ENCODE measurements around the gene NANOS2. TPM values are rescaled to one million over a fixed set of nuclear protein-coding genes. Genes with fewer than 3 reads are reported as not detected.
A peak's percentile ranks its signal among the peaks of the same experiment; 100 is the strongest.
"Not testable (repeated sequence)": the region's sequence is repeated elsewhere in the genome, so short reads cannot be mapped to it uniquely, and the experiment has no call there.

The NANOS2 gene
- total and polyA plus RNA-seq, 2 donors: 0.07 TPM; not detected in 1

GRCh38 chr19:45873219-45873772 lies 41.3 kb downstream of the NANOS2 start:
- Histone ChIP-seq H3K4me1 (ENCODE audit: control insufficient read depth in 2 of 2, insufficient read depth in 2 of 2, low read length in 2 of 2) (peaks cover 6 to 18% of the 10 kb centered on the region in 2 donors), H3K27ac (ENCODE audit: low read depth in 1 of 2, low read length in 1 of 2) (no peak overlapping the region), H3K27me3 (ENCODE audit: control insufficient read depth in 2 of 2, insufficient read depth in 1 of 2, low read length in 1 of 2) (peaks cover 4 to 47% of the 10 kb centered on the region in 2 donors), H3K4me3 (ENCODE audit: low read length in 2 of 2) (no peak overlapping the region), H3K36me3 (ENCODE audit: control insufficient read depth in 2 of 2, insufficient read depth in 2 of 2, low read length in 1 of 2) (no peaks in the 10 kb centered on the region), H3K9me3 (ENCODE audit: control insufficient read depth in 2 of 2, insufficient read depth in 1 of 2, low read length in 1 of 2) (no peaks in the 10 kb centered on the region)
- DNase-seq (ENCODE audit: low read depth in 6 of 9, low spot score in 9 of 9): no peak
- 95% methylated on average over 7 of the region's 7 CpGs for WGBS

- Histone ChIP-seq H3K9me3 (ENCODE audit: control insufficient read depth in 2 of 2, insufficient read depth in 1 of 2, low read length in 1 of 2) (no peaks in the 10 kb centered on the region), H3K4me3 (ENCODE audit: low read length in 2 of 2) (no peak overlapping the region), H3K27me3 (ENCODE audit: control insufficient read depth in 2 of 2, insufficient read depth in 1 of 2, low read length in 1 of 2) (peaks cover 4 to 41% of the 10 kb centered on the region in 2 donors), H3K27ac (ENCODE audit: low read depth in 1 of 2, low read length in 1 of 2) (no peak overlapping the region), H3K36me3 (ENCODE audit: control insufficient read depth in 2 of 2, insufficient read depth in 2 of 2, low read length in 1 of 2) (no peaks in the 10 kb centered on the region), H3K4me1 (ENCODE audit: control insufficient read depth in 2 of 2, insufficient read depth in 2 of 2, low read length in 2 of 2) (peaks cover 6 to 17% of the 10 kb centered on the region in 2 donors)
- WGBS: 97% methylated on average over 34 of the region's 34 CpGs
- no peak for DNase-seq (ENCODE audit: low read depth in 6 of 9, low spot score in 9 of 9)
Measured at GRCh38 chr19:45872095-45872919, 42.3 kb downstream of the NANOS2 start.

- no peak overlapping the region for H3K4me3 ChIP-seq (ENCODE audit: low read length in 2 of 2)
- H3K4me1 ChIP-seq (ENCODE audit: control insufficient read depth in 2 of 2, insufficient read depth in 2 of 2, low read length in 2 of 2): peaks cover 0 to 3% of the 10 kb centered on the region in 2 donors
- no peak overlapping the region for H3K27ac ChIP-seq (ENCODE audit: low read depth in 1 of 2, low read length in 1 of 2)
- no peaks in the 10 kb centered on the region for H3K9me3 ChIP-seq (ENCODE audit: control insufficient read depth in 2 of 2, insufficient read depth in 1 of 2, low read length in 1 of 2)
- WGBS: 91% methylated on average over 5 of the region's 5 CpGs
- DNase-seq (ENCODE audit: low read depth in 6 of 9, low spot score in 9 of 9): no peak
- peaks cover 8 to 40% of the 10 kb centered on the region in 2 donors for H3K27me3 ChIP-seq (ENCODE audit: control insufficient read depth in 2 of 2, insufficient read depth in 1 of 2, low read length in 1 of 2)
- H3K36me3 ChIP-seq (ENCODE audit: control insufficient read depth in 2 of 2, insufficient read depth in 2 of 2, low read length in 1 of 2): no peaks in the 10 kb centered on the region
Measured at GRCh38 chr19:45870798-45871197, 43.8 kb downstream of the NANOS2 start.

GRCh38 chr19:45867241-45867640 lies 47.3 kb downstream of the NANOS2 start:
- H3K36me3 ChIP-seq (ENCODE audit: control insufficient read depth in 2 of 2, insufficient read depth in 2 of 2, low read length in 1 of 2); H3K4me3 ChIP-seq (ENCODE audit: low read length in 2 of 2); DNase-seq (ENCODE audit: low read depth in 6 of 9, low spot score in 9 of 9); H3K27ac ChIP-seq (ENCODE audit: low read depth in 1 of 2, low read length in 1 of 2); H3K9me3 ChIP-seq (ENCODE audit: control insufficient read depth in 2 of 2, insufficient read depth in 1 of 2, low read length in 1 of 2): not testable (repeated sequence)
- 94% methylated on average over 4 of the region's 4 CpGs for WGBS
- peaks cover 28 to 48% of the 10 kb centered on the region in 2 donors for H3K27me3 ChIP-seq (ENCODE audit: control insufficient read depth in 2 of 2, insufficient read depth in 1 of 2, low read length in 1 of 2)
- H3K4me1 ChIP-seq (ENCODE audit: control insufficient read depth in 2 of 2, insufficient read depth in 2 of 2, low read length in 2 of 2): peaks cover 0 to 10% of the 10 kb centered on the region in 2 donors

GRCh38 chr19:45866400-45867176 lies 48.0 kb downstream of the NANOS2 start:
- Histone ChIP-seq H3K36me3 (ENCODE audit: control insufficient read depth in 2 of 2, insufficient read depth in 2 of 2, low read length in 1 of 2) (no peaks in the 10 kb centered on the region), H3K4me3 (ENCODE audit: low read length in 2 of 2) (no peak overlapping the region), H3K27ac (ENCODE audit: low read depth in 1 of 2, low read length in 1 of 2) (no peak overlapping the region), H3K9me3 (ENCODE audit: control insufficient read depth in 2 of 2, insufficient read depth in 1 of 2, low read length in 1 of 2) (no peaks in the 10 kb centered on the region), H3K4me1 (ENCODE audit: control insufficient read depth in 2 of 2, insufficient read depth in 2 of 2, low read length in 2 of 2) (peaks cover 0 to 12% of the 10 kb centered on the region in 2 donors), H3K27me3 (ENCODE audit: control insufficient read depth in 2 of 2, insufficient read depth in 1 of 2, low read length in 1 of 2) (peaks cover 28 to 48% of the 10 kb centered on the region in 2 donors)
- no peak for DNase-seq (ENCODE audit: low read depth in 6 of 9, low spot score in 9 of 9)
- WGBS: 91% methylated on average over 11 of the region's 11 CpGs

- DNase-seq (ENCODE audit: low read depth in 6 of 9, low spot score in 9 of 9): no peak
- Histone ChIP-seq H3K36me3 (ENCODE audit: control insufficient read depth in 2 of 2, insufficient read depth in 2 of 2, low read length in 1 of 2) (peaks cover 0 to 5% of the 10 kb centered on the region in 2 donors), H3K9me3 (ENCODE audit: control insufficient read depth in 2 of 2, insufficient read depth in 1 of 2, low read length in 1 of 2) (no peaks in the 10 kb centered on the region), H3K4me1 (ENCODE audit: control insufficient read depth in 2 of 2, insufficient read depth in 2 of 2, low read length in 2 of 2) (peaks cover 0 to 12% of the 10 kb centered on the region in 2 donors), H3K27ac (ENCODE audit: low read depth in 1 of 2, low read length in 1 of 2) (no peak overlapping the region), H3K27me3 (ENCODE audit: control insufficient read depth in 2 of 2, insufficient read depth in 1 of 2, low read length in 1 of 2) (peaks cover 28 to 45% of the 10 kb centered on the region in 2 donors), H3K4me3 (ENCODE audit: low read length in 2 of 2) (no peak overlapping the region)
- 94% methylated on average over 9 of the region's 9 CpGs for WGBS
Measured at GRCh38 chr19:45865269-45865948, 49.2 kb downstream of the NANOS2 start.

- H3K36me3 ChIP-seq (ENCODE audit: control insufficient read depth in 2 of 2, insufficient read depth in 2 of 2, low read length in 1 of 2): peaks cover 3 to 9% of the 10 kb centered on the region in 2 donors
- H3K4me1 ChIP-seq (ENCODE audit: control insufficient read depth in 2 of 2, insufficient read depth in 2 of 2, low read length in 2 of 2): peaks cover 0 to 12% of the 10 kb centered on the region in 2 donors
- DNase-seq (ENCODE audit: low read depth in 6 of 9, low spot score in 9 of 9): no peak
- H3K4me3 ChIP-seq (ENCODE audit: low read length in 2 of 2): no peak overlapping the region
- no peak overlapping the region for H3K27ac ChIP-seq (ENCODE audit: low read depth in 1 of 2, low read length in 1 of 2)
- H3K27me3 ChIP-seq (ENCODE audit: control insufficient read depth in 2 of 2, insufficient read depth in 1 of 2, low read length in 1 of 2): peaks cover 28 to 45% of the 10 kb centered on the region in 2 donors
- WGBS: 55% methylated on average over 12 of the region's 12 CpGs
- H3K9me3 ChIP-seq (ENCODE audit: control insufficient read depth in 2 of 2, insufficient read depth in 1 of 2, low read length in 1 of 2): no peaks in the 10 kb centered on the region
Measured at GRCh38 chr19:45864629-45865082, 49.9 kb downstream of the NANOS2 start.

GRCh38 chr19:45863840-45864628 lies 50.5 kb downstream of the NANOS2 start, which contains the start of gene FOXA3:
FOXA3 (plus strand) TSS chr19:45864326; CDS start chr19:45864457, 131 bp downstream.
- DNase-seq (ENCODE audit: low read depth in 6 of 9, low spot score in 9 of 9): peak in 2 of 9 donors; percentile 28 to 41
- H3K27ac ChIP-seq (ENCODE audit: low read depth in 1 of 2, low read length in 1 of 2): no peak within 1 kb of the TSS

More at GRCh38 chr19:45863840-45864628, 50.5 kb downstream of the NANOS2 start, which contains the start of gene FOXA3:
- Histone ChIP-seq H3K4me3 (ENCODE audit: low read length in 2 of 2) (peak within 1 kb of the TSS; percentile 34 to 66), H3K4me1 (ENCODE audit: control insufficient read depth in 2 of 2, insufficient read depth in 2 of 2, low read length in 2 of 2) (peaks cover 0 to 12% of the 10 kb centered on the region in 2 donors), H3K36me3 (ENCODE audit: control insufficient read depth in 2 of 2, insufficient read depth in 2 of 2, low read length in 1 of 2) (peaks cover 8 to 13% of the 10 kb centered on the region in 2 donors), H3K27me3 (ENCODE audit: control insufficient read depth in 2 of 2, insufficient read depth in 1 of 2, low read length in 1 of 2) (peaks cover 28 to 45% of the 10 kb centered on the region in 2 donors), H3K9me3 (ENCODE audit: control insufficient read depth in 2 of 2, insufficient read depth in 1 of 2, low read length in 1 of 2) (no peaks in the 10 kb centered on the region)
- WGBS: 5% methylated on average over 71 of the region's 71 CpGs
